GM19467 (cell line): ENCODE measurements around the gene GPT2.

Source experiments
- ATAC-seq: cut with Tn5 transposase; IDR thresholded peaks from one replicate; pipeline ENCODE4 v1.9.1; 2021; ENCODE audit warnings: mild to moderate bottlenecking, moderate library complexity; ENCODE audit not compliant: unreplicated experiment

The GPT2 gene

GRCh38 chr16:46895399-46896313, 11.5 kb downstream of the GPT2 start:
- ATAC-seq = no peak

- ATAC-seq = no peak
These were observed 12.3 kb downstream of the GPT2 start for GRCh38 chr16:46896314-46896968.

- ATAC-seq = no peak
These were observed 13.3 kb downstream of the GPT2 start for GRCh38 chr16:46897471-46897870.

GRCh38 chr16:46898006-46898405, 13.8 kb downstream of the GPT2 start:
- ATAC-seq = no peak

GRCh38 chr16:46899443-46900143, 15.4 kb downstream of the GPT2 start:
- no peak for ATAC-seq

GRCh38 chr16:46900455-46901235, 16.5 kb downstream of the GPT2 start:
- ATAC-seq = no peak

GRCh38 chr16:46901709-46902108, 17.5 kb downstream of the GPT2 start:
- ATAC-seq = no peak

GRCh38 chr16:46903255-46903905, 19.2 kb downstream of the GPT2 start:
- no peak for ATAC-seq

GRCh38 chr16:46904471-46904870, 20.3 kb downstream of the GPT2 start:
- no peak for ATAC-seq

GRCh38 chr16:46906360-46907060, 22.3 kb downstream of the GPT2 start:
- ATAC-seq = no peak

- ATAC-seq = no peak
These were observed 23.1 kb downstream of the GPT2 start for GRCh38 chr16:46907061-46907774.

GRCh38 chr16:46908540-46909372, 24.6 kb downstream of the GPT2 start:
- no peak for ATAC-seq

- peak; percentile 45 for ATAC-seq
These were observed 26.9 kb downstream of the GPT2 start for GRCh38 chr16:46911038-46911437.

- ATAC-seq = no peak
These were observed 27.5 kb downstream of the GPT2 start for GRCh38 chr16:46911650-46912049.

GRCh38 chr16:46914556-46915201, 30.5 kb downstream of the GPT2 start:
- ATAC-seq = no peak

- ATAC-seq = no peak
These were observed 31.4 kb downstream of the GPT2 start for GRCh38 chr16:46915483-46916025.

GRCh38 chr16:46916980-46917379, 32.8 kb downstream of the GPT2 start:
- ATAC-seq = no peak
